Esophagus (tissue), 2 donors: ENCODE measurements around the gene CFAP410. TPM values are rescaled to one million over a fixed set of nuclear protein-coding genes. Genes with fewer than 3 reads are reported as not detected.

ENCODE experiments used
- H3K27ac ChIP-seq, 2 donors: one replicate each; pipeline ENCODE4 v1.5.1; 2013; ENCODE audit warnings: low read depth in 2 of 2, mild to moderate bottlenecking in 2 of 2, inconsistent platforms in 1 of 2, low read length in 1 of 2, moderate library complexity in 1 of 2
- H3K27me3 ChIP-seq, 2 donors: one replicate each; pipeline ENCODE4 v1.6.1; 2013; ENCODE audit warnings: low read length in 2 of 2, control low read depth in 1 of 2, mild to moderate bottlenecking in 1 of 2; ENCODE audit not compliant: insufficient read depth in 2 of 2, control insufficient read depth in 1 of 2
- H3K36me3 ChIP-seq, 2 donors: one replicate each; pipeline ENCODE4 v1.6.1; 2013; ENCODE audit warnings: low read length in 1 of 2; ENCODE audit not compliant: control insufficient read depth in 2 of 2, insufficient read depth in 2 of 2
- H3K4me1 ChIP-seq, 2 donors: one replicate each; pipeline ENCODE4 v1.6.1; 2013; ENCODE audit warnings: low read length in 1 of 2; ENCODE audit not compliant: control insufficient read depth in 2 of 2, insufficient read depth in 2 of 2
- H3K4me3 ChIP-seq, 2 donors: one replicate each; pipeline ENCODE4 v1.5.1; 2013; ENCODE audit warnings: low read length in 2 of 2, mild to moderate bottlenecking in 2 of 2, low read depth in 1 of 2, moderate library complexity in 1 of 2
- H3K9me3 ChIP-seq, 2 donors: one replicate each; pipeline ENCODE4 v1.6.1; 2013; ENCODE audit warnings: mild to moderate bottlenecking in 2 of 2, low read depth in 1 of 2, low read length in 1 of 2, moderate library complexity in 1 of 2; ENCODE audit not compliant: control insufficient read depth in 2 of 2, insufficient read depth in 1 of 2
- WGBS, 2 donors: extraction: QIAGEN DNeasy Blood & Tissue Kit; methylation state at CpG; one replicate each; pipeline ENCODE4 v1.1.7; 2013; 5-methylcytosine and 5-hydroxymethylcytosine counted together
- polyA plus RNA-seq, 2 donors: library from polyadenylated mRNA; stranded (reverse); fragments of 200-250 nt; gene quantifications; one replicate each; pipeline ENCODE4 v1.2.3, GENCODE V29; 2013
- donor health status: healthy with polysubstance abuse.
- donor health status: Bipolar disorder and iron deficiency.

The CFAP410 gene
- polyA plus RNA-seq, 2 donors = 13.9 to 19.1 TPM

DNA sequence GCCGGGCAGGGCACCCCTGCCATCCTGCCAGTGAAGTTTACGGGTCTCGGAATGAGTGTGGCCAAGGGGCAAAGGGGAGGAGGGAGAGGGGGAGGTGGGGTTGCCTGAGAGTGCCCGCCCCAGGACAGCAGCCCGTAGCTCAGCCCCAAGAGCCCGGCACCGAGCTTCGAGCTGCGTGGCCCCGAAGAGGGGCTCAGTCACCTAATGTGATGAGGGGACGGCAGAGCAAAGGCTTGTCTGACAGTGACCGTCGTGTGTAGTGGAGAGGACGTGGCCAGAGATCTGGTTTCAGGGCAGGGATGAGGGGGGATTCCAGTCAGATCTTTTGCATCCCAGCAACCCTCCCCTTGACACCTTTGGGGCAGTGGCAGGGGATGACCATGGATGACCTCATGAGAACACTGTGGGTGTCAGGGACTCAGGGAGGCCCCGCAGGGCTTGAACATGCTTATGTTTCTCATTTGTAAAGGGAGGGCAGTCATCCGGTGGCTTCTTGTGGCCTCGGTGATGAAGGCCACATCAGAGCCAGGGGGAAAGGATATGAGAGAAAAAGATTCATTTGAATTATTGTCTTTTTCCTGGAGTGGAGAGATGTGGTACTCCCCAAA is 13.2 kb upstream of the CFAP410 start:
- Histone ChIP-seq H3K27ac (no peak overlapping the region), H3K4me3 (no peak overlapping the region), H3K4me1 (peaks cover 4 to 5% of the 10 kb centered on the region in 2 donors), H3K9me3 (no peaks in the 10 kb centered on the region), H3K27me3 (peaks cover 2 to 6% of the 10 kb centered on the region in 2 donors), H3K36me3 (no peaks in the 10 kb centered on the region)
- 77 to 83% methylated on average over 17 of the region's 17 CpGs for WGBS, 2 donors

DNA sequence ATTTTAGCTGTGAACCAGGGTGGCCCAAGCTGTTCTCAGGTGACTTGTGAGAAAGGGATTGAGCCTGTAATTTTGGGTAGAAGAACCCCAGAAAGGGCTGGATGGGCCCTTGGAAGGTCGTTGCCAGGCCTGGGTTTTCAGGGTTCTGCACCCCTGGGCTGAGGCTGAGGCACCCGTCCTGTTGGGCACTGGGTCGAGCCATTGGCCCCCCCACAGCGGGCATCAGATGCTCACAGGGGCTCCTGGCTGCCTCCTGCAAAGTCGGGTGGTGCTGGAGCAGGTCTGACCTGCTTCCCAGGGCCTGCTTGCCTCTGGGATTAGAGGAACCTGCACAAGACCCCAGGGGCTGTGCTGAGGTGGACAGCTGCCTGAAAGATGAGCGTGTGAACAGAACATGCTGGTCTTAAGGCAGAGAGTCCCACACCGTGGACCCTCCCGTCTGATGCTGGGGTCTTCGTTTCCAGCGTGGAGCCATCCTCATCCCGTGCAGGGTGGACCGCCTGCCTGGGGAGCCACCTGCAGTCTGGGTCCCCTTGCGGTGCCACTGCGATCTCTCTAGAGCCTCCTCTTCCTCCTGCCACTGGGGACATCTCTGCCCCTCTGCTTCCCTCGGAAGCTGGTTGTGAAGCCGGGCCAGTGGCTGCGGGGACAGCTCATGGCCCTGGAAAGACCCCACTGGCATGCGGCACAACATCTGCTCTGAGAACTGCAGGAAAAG is 12.5 kb upstream of the CFAP410 start:
- no peaks in the 10 kb centered on the region for H3K36me3 ChIP-seq
- peaks cover 2 to 6% of the 10 kb centered on the region in 2 donors for H3K27me3 ChIP-seq
- 82 to 85% methylated on average over 18 of the region's 18 CpGs for whole genome bisulfite sequencing, 2 donors
- H3K4me1 ChIP-seq = peaks cover 4 to 5% of the 10 kb centered on the region in 2 donors
- H3K9me3 ChIP-seq = no peaks in the 10 kb centered on the region
- no peak overlapping the region for H3K27ac ChIP-seq
- no peak overlapping the region for H3K4me3 ChIP-seq

- peaks cover 2 to 6% of the 10 kb centered on the region in 2 donors for H3K27me3 ChIP-seq
- WGBS, 2 donors = 31 to 32% methylated on average over 42 of the region's 42 CpGs
- no peaks in the 10 kb centered on the region for H3K36me3 ChIP-seq
- H3K27ac ChIP-seq = no peak overlapping the region
- H3K4me1 ChIP-seq = peaks cover 4 to 5% of the 10 kb centered on the region in 2 donors
- H3K4me3 ChIP-seq = no peak overlapping the region
- H3K9me3 ChIP-seq = no peaks in the 10 kb centered on the region
Observed at GRCh38 chr21:44350773-44351481, 11.7 kb upstream of the CFAP410 start.

- H3K9me3 ChIP-seq = no peaks in the 10 kb centered on the region
- WGBS, 2 donors = 6 to 11% methylated on average over 85 to 113 of the region's 113 CpGs
- H3K27ac ChIP-seq = no peak overlapping the region
- peaks cover 2 to 4% of the 10 kb centered on the region in 2 donors for H3K4me1 ChIP-seq
- peak overlapping the region in 1 of 2 donors; percentile 9 for H3K4me3 ChIP-seq
- H3K36me3 ChIP-seq = no peaks in the 10 kb centered on the region
- peaks cover 2 to 6% of the 10 kb centered on the region in 2 donors for H3K27me3 ChIP-seq
Observed at GRCh38 chr21:44349847-44350772, 10.9 kb upstream of the CFAP410 start.

DNA sequence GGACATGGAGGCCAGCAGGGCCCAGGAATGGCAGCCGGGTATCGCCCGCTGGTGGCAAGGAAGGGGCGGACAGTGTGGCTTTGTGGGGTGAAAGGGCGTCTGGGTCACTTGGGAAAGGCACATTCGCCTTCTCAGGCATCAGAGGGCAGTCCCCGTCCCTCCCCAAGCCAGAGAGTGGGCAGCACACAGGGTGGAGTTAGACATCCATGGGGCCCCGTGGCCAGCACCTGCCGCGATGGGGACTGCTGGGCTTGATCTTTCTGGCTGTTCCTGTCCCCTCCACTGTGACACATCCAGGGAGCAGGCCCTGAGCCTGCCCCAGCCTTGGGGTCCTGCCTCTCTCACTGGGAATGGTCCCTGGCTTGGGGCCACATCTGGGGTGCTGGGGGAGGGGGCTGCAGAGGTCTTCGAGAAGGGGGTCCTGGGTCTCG is 10.2 kb upstream of the CFAP410 start:
- 76 to 77% methylated on average over 12 of the region's 12 CpGs for WGBS, 2 donors
- H3K4me1 ChIP-seq = peaks cover 2 to 4% of the 10 kb centered on the region in 2 donors
- H3K27me3 ChIP-seq = peaks cover 2 to 6% of the 10 kb centered on the region in 2 donors
- H3K4me3 ChIP-seq = no peak overlapping the region
- no peak overlapping the region for H3K27ac ChIP-seq
- H3K9me3 ChIP-seq = no peaks in the 10 kb centered on the region
- no peaks in the 10 kb centered on the region for H3K36me3 ChIP-seq

DNA sequence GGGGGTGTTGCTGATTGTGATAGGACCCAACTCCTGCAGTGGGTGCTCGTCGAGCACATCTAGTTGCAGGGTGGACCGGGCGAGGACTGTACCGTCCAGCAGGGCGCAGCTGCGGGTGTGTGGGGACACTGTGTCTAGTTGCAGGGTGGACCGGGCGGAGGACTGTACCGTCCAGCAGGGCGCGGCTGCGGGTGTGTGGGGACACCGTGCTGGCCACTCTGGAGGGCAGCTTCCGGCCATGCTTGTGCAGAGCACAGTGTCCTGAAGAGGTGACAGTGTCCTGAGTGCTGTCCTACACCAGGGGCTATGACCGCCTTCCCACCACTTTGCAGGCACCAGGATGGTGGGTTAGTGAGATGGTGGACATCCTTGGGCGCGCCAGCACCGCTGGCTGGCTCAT is 9.7 kb upstream of the CFAP410 start:
- Histone ChIP-seq H3K4me3 (no peak overlapping the region), H3K27ac (no peak overlapping the region), H3K27me3 (peaks cover 2 to 6% of the 10 kb centered on the region in 2 donors), H3K9me3 (no peaks in the 10 kb centered on the region), H3K36me3 (no peaks in the 10 kb centered on the region), H3K4me1 (peaks cover 2 to 4% of the 10 kb centered on the region in 2 donors)
- WGBS, 2 donors = 93 to 94% methylated on average over 19 of the region's 19 CpGs

DNA sequence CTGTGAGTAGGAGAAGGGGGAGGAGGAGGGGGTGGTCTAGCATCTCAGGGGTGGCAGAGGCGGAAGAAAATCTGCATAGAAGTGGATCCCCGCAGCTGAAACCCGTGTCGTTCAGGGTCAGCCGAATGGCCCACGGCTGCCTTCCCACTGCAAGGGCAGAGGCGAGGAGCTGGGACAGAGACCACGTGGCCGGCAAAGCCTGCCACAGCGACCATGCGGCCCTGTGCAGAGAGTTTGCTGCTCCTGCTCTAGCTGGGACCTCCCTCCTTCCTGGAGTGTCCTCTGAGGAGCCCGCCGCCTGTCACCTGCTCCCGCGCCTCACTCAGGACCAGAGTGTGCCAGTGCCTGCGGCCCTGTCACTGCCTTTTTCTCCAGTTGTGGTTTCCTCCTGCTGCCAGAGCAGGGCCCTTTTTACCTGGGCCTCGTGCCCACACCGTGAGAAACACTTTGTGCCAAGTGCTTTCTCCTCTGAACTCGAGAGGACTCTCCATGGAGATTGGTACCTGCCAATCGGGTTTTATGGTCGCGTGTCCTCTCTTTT is 8.8 kb upstream of the CFAP410 start:
- Histone ChIP-seq H3K9me3 (no peaks in the 10 kb centered on the region), H3K4me3 (no peak overlapping the region), H3K4me1 (peaks cover 2 to 4% of the 10 kb centered on the region in 2 donors), H3K36me3 (no peaks in the 10 kb centered on the region), H3K27me3 (peaks cover 2 to 6% of the 10 kb centered on the region in 2 donors), H3K27ac (no peak overlapping the region)
- 42 to 47% methylated on average over 22 of the region's 22 CpGs for WGBS, 2 donors

- peaks cover 2 to 4% of the 10 kb centered on the region in 2 donors for H3K4me1 ChIP-seq
Observed at GRCh38 chr21:44345495-44345894, 6.3 kb upstream of the CFAP410 start.

More at GRCh38 chr21:44345495-44345894, 6.3 kb upstream of the CFAP410 start:
- 54 to 62% methylated on average over 11 of the region's 11 CpGs for WGBS, 2 donors
- no peak overlapping the region for H3K4me3 ChIP-seq
- no peaks in the 10 kb centered on the region for H3K36me3 ChIP-seq
- H3K9me3 ChIP-seq = no peaks in the 10 kb centered on the region
- H3K27me3 ChIP-seq = peaks cover 2 to 6% of the 10 kb centered on the region in 2 donors
- no peak overlapping the region for H3K27ac ChIP-seq
